GM12878 (cell line): ENCODE results near the gene TMEM272. TPM values are rescaled to one million over a fixed set of nuclear protein-coding genes. Genes with fewer than 3 reads are reported as not detected.
A peak's percentile ranks its signal among the peaks of the same experiment; 100 is the strongest.

Source experiments
- FOXM1 ChIP-seq: IDR thresholded peaks from 2 replicates; pipeline ENCODE4 v1.6.1; 2012; ENCODE audit warnings: low read depth, mild to moderate bottlenecking, inconsistent platforms, low read length, moderate library complexity
- HDAC2 ChIP-seq: fragments of 200-600 bp; sonication (generic); IDR thresholded peaks from 2 replicates; pipeline ENCODE4 v1.6.1; 2017
- IRF4 ChIP-seq: IDR thresholded peaks from 2 replicates; pipeline ENCODE4 v1.6.1; 2011; ENCODE audit warnings: low read depth, low read length
- JUND ChIP-seq: IDR thresholded peaks from 2 replicates; pipeline ENCODE4 v1.6.1; 2012; ENCODE audit warnings: low read depth, mild to moderate bottlenecking, low read length, improper control_type of control experiment, moderate library complexity
- MEF2A ChIP-seq: IDR thresholded peaks from 2 replicates; pipeline ENCODE4 v1.6.1; 2011; ENCODE audit warnings: low read depth, mild to moderate bottlenecking, low read length, moderate library complexity; ENCODE audit not compliant: insufficient read depth
- MEF2B ChIP-seq: fragments of 450-650 bp; IDR thresholded peaks from 2 replicates; pipeline ENCODE4 v1.6.1; 2018; ENCODE audit warnings: mild to moderate bottlenecking, moderate library complexity; ENCODE audit not compliant: partially characterized antibody, poor library complexity, severe bottlenecking
- MYC ChIP-seq: IDR thresholded peaks from 2 replicates; pipeline ENCODE4 v1.6.1; 2011; ENCODE audit warnings: mild to moderate bottlenecking, low read length, moderate library complexity, inconsistent platforms; ENCODE audit not compliant: insufficient read depth, insufficient replicate concordance, insufficient read length, severe bottlenecking
- NR2C1 ChIP-seq: fragments of 450-650 bp; IDR thresholded peaks from 2 replicates; pipeline ENCODE4 v1.6.1; 2017; ENCODE audit warnings: antibody characterized with exemption, mild to moderate bottlenecking, moderate library complexity
- NR2F1 ChIP-seq: fragments of 450-650 bp; conservative IDR thresholded peaks from 2 replicates; pipeline ENCODE4 v1.6.1; 2017; ENCODE audit warnings: mild to moderate bottlenecking
- NRF1 ChIP-seq: conservative IDR thresholded peaks from 2 replicates; pipeline ENCODE4 v1.6.1; 2011; ENCODE audit warnings: mild to moderate bottlenecking, low read depth, low read length, improper control_type of control experiment
- STAT1 ChIP-seq: fragments of 450-650 bp; conservative IDR thresholded peaks from 2 replicates; pipeline ENCODE4 v1.6.1; 2014; ENCODE audit warnings: antibody characterized with exemption, mild to moderate bottlenecking
- YY1 ChIP-seq: IDR thresholded peaks from 2 replicates; pipeline ENCODE4 v1.6.1; 2011; ENCODE audit warnings: low read depth, mild to moderate bottlenecking, low read length
- ZBTB33 ChIP-seq: fragments of 450-650 bp; IDR thresholded peaks from 2 replicates; pipeline ENCODE4 v1.6.1; 2017; ENCODE audit warnings: mild to moderate bottlenecking
- ZSCAN29 ChIP-seq: fragments of 450-650 bp; IDR thresholded peaks from 2 replicates; pipeline ENCODE4 v1.6.1; 2017; ENCODE audit warnings: mild to moderate bottlenecking, moderate library complexity
- polyA plus RNA-seq, 11 experiments: library from polyadenylated mRNA; depleted of rRNA in 4 of 11; unstranded in 6 of 11; stranded (reverse) in 5 of 11; fragments of >200 nt; fragmentation: Nextera tagmentation in 4 of 11; fragmentation: Illumina TruSeq in 1 of 11; extraction: Ambion mirVana in 4 of 11; extraction: Trizol in 1 of 11; gene quantifications; 1 replicate in 1 of 11; 2 replicates in 10 of 11; pipeline versions ENCODE4 v1.2.1 to v1.2.3, GENCODE V29; 2011 to 2016; ENCODE audit warnings: inconsistent platforms in 2 of 11, missing spikeins in 2 of 11, low read depth in 1 of 11
- total RNA-seq, 4 experiments: library from RNA; depleted of rRNA in 3 of 4; stranded (reverse); fragments of >200 nt in 3 of 4; fragmentation: Illumina TruSeq in 1 of 4; extraction: Trizol in 1 of 4; gene quantifications; 2 replicates each; pipeline versions ENCODE4 v1.2.1 to v1.2.3, GENCODE V29; 2013 to 2021
- TF ChIP-seq, protein P1 (sequence below): fragments of 450-650 bp; IDR thresholded peaks from 2 replicates; pipeline ENCODE4 v1.6.1; 2017; ENCODE audit warnings: mild to moderate bottlenecking, moderate library complexity
- TF ChIP-seq, protein P2 (sequence below): IDR thresholded peaks from 2 replicates; pipeline ENCODE4 v1.6.1; 2012; ENCODE audit warnings: low read depth, low read length, improper control_type of control experiment
- TF ChIP-seq, protein P3 (sequence below): IDR thresholded peaks from 2 replicates; pipeline ENCODE4 v1.6.1; 2011; ENCODE audit warnings: low read depth, low read length, improper control_type of control experiment, borderline replicate concordance
- TF ChIP-seq, protein P4 (sequence below): fragments of 150-350 bp; IDR thresholded peaks from 2 replicates; pipeline ENCODE4 v1.6.1; 2016; ENCODE audit warnings: low read depth, low read length

The TMEM272 gene
- total and polyA plus RNA-seq, 10 of the 15 experiments (the other 5 are each of a cell fraction or from before 2014, with no cell fraction given): 0.01 to 0.04 TPM; not detected in 8

GRCh38 chr13:51814825-51815650, 29.9 kb downstream of the TMEM272 start (continued):
- TF ChIP-seq, protein P1, sequence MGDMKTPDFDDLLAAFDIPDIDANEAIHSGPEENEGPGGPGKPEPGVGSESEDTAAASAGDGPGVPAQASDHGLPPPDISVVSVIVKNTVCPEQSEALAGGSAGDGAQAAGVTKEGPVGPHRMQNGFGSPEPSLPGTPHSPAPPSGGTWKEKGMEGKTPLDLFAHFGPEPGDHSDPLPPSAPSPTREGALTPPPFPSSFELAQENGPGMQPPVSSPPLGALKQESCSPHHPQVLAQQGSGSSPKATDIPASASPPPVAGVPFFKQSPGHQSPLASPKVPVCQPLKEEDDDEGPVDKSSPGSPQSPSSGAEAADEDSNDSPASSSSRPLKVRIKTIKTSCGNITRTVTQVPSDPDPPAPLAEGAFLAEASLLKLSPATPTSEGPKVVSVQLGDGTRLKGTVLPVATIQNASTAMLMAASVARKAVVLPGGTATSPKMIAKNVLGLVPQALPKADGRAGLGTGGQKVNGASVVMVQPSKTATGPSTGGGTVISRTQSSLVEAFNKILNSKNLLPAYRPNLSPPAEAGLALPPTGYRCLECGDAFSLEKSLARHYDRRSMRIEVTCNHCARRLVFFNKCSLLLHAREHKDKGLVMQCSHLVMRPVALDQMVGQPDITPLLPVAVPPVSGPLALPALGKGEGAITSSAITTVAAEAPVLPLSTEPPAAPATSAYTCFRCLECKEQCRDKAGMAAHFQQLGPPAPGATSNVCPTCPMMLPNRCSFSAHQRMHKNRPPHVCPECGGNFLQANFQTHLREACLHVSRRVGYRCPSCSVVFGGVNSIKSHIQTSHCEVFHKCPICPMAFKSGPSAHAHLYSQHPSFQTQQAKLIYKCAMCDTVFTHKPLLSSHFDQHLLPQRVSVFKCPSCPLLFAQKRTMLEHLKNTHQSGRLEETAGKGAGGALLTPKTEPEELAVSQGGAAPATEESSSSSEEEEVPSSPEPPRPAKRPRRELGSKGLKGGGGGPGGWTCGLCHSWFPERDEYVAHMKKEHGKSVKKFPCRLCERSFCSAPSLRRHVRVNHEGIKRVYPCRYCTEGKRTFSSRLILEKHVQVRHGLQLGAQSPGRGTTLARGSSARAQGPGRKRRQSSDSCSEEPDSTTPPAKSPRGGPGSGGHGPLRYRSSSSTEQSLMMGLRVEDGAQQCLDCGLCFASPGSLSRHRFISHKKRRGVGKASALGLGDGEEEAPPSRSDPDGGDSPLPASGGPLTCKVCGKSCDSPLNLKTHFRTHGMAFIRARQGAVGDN: no peak
- TF ChIP-seq ZBTB33 (no peak), ZSCAN29 (no peak), MEF2B (peak; percentile 64), MEF2A (no peak), JUND (no peak), NRF1 (no peak), NR2F1 (no peak), NR2C1 (no peak), YY1 (peak; percentile 67; the same call in 1 of the 2 replicates), STAT1 (no peak), FOXM1 (no peak), HDAC2 (no peak), MYC (no peak), IRF4 (peak; percentile 56; the same call in 1 of the 2 replicates)
- TF ChIP-seq, protein P2, sequence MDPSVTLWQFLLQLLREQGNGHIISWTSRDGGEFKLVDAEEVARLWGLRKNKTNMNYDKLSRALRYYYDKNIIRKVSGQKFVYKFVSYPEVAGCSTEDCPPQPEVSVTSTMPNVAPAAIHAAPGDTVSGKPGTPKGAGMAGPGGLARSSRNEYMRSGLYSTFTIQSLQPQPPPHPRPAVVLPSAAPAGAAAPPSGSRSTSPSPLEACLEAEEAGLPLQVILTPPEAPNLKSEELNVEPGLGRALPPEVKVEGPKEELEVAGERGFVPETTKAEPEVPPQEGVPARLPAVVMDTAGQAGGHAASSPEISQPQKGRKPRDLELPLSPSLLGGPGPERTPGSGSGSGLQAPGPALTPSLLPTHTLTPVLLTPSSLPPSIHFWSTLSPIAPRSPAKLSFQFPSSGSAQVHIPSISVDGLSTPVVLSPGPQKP: no peak
- TF ChIP-seq, protein P3, sequence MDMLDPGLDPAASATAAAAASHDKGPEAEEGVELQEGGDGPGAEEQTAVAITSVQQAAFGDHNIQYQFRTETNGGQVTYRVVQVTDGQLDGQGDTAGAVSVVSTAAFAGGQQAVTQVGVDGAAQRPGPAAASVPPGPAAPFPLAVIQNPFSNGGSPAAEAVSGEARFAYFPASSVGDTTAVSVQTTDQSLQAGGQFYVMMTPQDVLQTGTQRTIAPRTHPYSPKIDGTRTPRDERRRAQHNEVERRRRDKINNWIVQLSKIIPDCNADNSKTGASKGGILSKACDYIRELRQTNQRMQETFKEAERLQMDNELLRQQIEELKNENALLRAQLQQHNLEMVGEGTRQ: no peak
- TF ChIP-seq, protein P4, sequence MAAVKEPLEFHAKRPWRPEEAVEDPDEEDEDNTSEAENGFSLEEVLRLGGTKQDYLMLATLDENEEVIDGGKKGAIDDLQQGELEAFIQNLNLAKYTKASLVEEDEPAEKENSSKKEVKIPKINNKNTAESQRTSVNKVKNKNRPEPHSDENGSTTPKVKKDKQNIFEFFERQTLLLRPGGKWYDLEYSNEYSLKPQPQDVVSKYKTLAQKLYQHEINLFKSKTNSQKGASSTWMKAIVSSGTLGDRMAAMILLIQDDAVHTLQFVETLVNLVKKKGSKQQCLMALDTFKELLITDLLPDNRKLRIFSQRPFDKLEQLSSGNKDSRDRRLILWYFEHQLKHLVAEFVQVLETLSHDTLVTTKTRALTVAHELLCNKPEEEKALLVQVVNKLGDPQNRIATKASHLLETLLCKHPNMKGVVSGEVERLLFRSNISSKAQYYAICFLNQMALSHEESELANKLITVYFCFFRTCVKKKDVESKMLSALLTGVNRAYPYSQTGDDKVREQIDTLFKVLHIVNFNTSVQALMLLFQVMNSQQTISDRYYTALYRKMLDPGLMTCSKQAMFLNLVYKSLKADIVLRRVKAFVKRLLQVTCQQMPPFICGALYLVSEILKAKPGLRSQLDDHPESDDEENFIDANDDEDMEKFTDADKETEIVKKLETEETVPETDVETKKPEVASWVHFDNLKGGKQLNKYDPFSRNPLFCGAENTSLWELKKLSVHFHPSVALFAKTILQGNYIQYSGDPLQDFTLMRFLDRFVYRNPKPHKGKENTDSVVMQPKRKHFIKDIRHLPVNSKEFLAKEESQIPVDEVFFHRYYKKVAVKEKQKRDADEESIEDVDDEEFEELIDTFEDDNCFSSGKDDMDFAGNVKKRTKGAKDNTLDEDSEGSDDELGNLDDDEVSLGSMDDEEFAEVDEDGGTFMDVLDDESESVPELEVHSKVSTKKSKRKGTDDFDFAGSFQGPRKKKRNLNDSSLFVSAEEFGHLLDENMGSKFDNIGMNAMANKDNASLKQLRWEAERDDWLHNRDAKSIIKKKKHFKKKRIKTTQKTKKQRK: no peak
